Osteocyte (in vitro differentiated cells): ENCODE data around the gene VPS13A. TPM values are rescaled to one million over a fixed set of nuclear protein-coding genes. Genes with fewer than 3 reads are reported as not detected.
A peak's percentile ranks its signal among the peaks of the same experiment; 100 is the strongest.

Experiments used
- DNase-seq: peaks from one replicate; pipeline ENCODE4 v3.0.0; 2021; ENCODE audit warnings: mixed read lengths; ENCODE audit not compliant: unreplicated experiment; ENCODE audit errors: extremely low spot score
- H3K27ac Mint-ChIP-seq: one replicate; pipeline ENCODE4 v1.8.0; 2021; ENCODE audit warnings: mild to moderate bottlenecking, mixed read lengths; ENCODE audit not compliant: unreplicated experiment
- H3K27me3 Mint-ChIP-seq: one replicate; pipeline ENCODE4 v1.8.0; 2021; ENCODE audit warnings: mixed read lengths; ENCODE audit not compliant: unreplicated experiment
- H3K36me3 Mint-ChIP-seq: one replicate; pipeline ENCODE4 v1.8.0; 2021; ENCODE audit warnings: mixed read lengths; ENCODE audit not compliant: unreplicated experiment
- H3K4me1 Mint-ChIP-seq: one replicate; pipeline ENCODE4 v1.8.0; 2021; ENCODE audit warnings: mixed read lengths; ENCODE audit not compliant: unreplicated experiment
- H3K4me3 Mint-ChIP-seq: one replicate; pipeline ENCODE4 v1.8.0; 2021; ENCODE audit warnings: mild to moderate bottlenecking, moderate library complexity, mixed read lengths; ENCODE audit not compliant: unreplicated experiment
- H3K9me3 Mint-ChIP-seq: one replicate; pipeline ENCODE4 v1.8.0; 2021; ENCODE audit warnings: mixed read lengths; ENCODE audit not compliant: unreplicated experiment
- long read RNA-seq: library from polyadenylated mRNA; unstranded; transcript quantifications from one replicate; pipeline ENCODE4 v2.0.0, GENCODE V29; 2021
- total RNA-seq: library from RNA; stranded (reverse); gene quantifications from 2 replicates; pipeline ENCODE4 v1.2.1, GENCODE V29; 2021
- TF ChIP-seq, protein P1 (sequence below): fragments of 200-600 bp; sonication (generic); IDR thresholded peaks from 2 replicates; pipeline ENCODE4 v1.5.0; 2021; ENCODE audit warnings: antibody characterized with exemption, mild to moderate bottlenecking, moderate library complexity

Gene VPS13A
- total RNA-seq, result 31.0 and 31.4 TPM in 2 replicates
- long read RNA-seq, partial matches to known transcripts, result 5 of 9 reads
- long read RNA-seq, other reads (novel, unspliced or antisense), result 4 of 9 reads

DNA sequence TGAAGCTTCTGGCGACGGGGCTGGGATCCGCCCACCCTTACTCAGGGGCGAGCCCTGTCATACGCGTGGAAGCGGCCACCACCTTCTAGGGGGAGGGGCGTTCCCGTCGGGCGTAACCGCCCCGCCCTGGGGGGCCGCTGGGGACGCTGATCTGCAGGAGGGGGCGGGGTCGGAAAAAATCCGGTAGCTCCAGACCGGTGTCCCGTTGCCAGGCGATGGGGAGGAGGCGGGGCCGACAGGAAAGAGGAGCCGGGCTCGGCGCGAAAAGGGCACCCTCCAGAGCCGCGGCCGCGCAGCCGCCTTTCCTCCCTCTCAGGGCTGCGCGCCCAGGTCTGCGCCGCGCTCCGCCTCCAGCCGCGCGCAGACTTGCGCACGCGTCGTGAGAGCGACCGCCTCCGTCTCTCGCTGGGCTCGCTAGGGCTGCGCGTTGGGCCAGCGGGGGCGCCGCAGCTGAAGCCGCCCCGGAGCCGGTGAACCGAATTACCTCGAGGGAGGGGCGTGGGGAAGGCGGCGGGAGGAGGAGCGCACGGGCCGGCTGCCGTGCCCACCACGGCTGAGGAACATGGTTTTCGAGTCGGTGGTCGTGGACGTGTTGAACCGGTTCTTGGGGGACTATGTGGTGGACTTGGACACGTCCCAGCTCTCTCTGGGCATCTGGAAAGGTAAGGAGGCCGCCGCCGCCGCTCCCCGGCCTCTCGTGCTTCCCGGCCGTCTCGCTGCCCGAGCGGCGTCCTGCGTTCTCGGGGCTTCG is at the start of gene VPS13A:
Gene VPS13A (plus strand): TSS at position 392 of the 751 bp plus-strand sequence. CDS start 171 bp downstream, at position 563.
- Mint-ChIP-seq H3K27me3 (no peaks in the 10 kb centered on the region), H3K27ac (peak within 1 kb of the TSS; percentile 73), H3K4me1 (peaks cover 28% of the 10 kb centered on the region), H3K4me3 (peak within 1 kb of the TSS; percentile 94), H3K9me3 (no peaks in the 10 kb centered on the region), H3K36me3 (no peaks in the 10 kb centered on the region)
- peak; percentile 96 for DNase-seq
- TF ChIP-seq, protein P1, sequence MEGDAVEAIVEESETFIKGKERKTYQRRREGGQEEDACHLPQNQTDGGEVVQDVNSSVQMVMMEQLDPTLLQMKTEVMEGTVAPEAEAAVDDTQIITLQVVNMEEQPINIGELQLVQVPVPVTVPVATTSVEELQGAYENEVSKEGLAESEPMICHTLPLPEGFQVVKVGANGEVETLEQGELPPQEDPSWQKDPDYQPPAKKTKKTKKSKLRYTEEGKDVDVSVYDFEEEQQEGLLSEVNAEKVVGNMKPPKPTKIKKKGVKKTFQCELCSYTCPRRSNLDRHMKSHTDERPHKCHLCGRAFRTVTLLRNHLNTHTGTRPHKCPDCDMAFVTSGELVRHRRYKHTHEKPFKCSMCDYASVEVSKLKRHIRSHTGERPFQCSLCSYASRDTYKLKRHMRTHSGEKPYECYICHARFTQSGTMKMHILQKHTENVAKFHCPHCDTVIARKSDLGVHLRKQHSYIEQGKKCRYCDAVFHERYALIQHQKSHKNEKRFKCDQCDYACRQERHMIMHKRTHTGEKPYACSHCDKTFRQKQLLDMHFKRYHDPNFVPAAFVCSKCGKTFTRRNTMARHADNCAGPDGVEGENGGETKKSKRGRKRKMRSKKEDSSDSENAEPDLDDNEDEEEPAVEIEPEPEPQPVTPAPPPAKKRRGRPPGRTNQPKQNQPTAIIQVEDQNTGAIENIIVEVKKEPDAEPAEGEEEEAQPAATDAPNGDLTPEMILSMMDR, result no peak

DNA sequence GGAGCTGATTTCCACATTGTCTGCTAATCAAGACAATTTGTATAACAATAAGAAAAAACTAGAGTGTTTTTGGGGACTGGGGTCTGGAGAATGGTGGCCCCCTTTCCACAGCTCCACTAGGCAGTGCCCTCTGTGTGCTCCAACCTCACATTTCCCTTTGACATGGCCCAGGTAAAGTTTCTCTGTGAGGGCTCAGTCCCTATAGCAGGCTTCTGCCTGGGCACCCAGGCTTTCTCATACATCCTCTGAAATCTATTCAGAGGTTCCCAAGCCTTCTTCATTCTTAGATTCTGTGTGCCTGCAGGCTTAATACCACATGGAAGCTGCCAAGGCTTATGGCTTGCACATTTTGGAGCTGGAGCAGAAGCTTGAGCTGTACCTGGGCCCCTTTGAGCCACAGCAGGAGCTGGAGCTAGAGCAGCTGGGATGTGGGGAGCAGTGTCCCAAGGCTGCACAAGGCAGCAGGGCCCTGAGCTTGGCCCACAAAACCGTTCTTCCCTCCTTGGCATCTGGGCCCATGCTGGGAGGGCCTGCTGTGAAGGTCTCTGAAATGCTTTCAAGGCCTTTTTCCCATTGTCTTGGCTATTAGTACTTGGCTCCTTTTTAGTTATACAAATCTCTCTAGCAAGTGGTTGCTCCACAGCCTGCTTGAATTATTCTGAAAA is 49.1 kb upstream of the VPS13A start:
- peaks cover 61% of the 10 kb centered on the region for H3K27me3 Mint-ChIP-seq
- H3K4me1 Mint-ChIP-seq, result no peaks in the 10 kb centered on the region
- H3K36me3 Mint-ChIP-seq, result no peaks in the 10 kb centered on the region
- H3K27ac Mint-ChIP-seq, result no peak overlapping the region
- H3K9me3 Mint-ChIP-seq, result no peaks in the 10 kb centered on the region
- no peak for DNase-seq
- no peak overlapping the region for H3K4me3 Mint-ChIP-seq
- TF ChIP-seq, protein P1, result no peak

DNA sequence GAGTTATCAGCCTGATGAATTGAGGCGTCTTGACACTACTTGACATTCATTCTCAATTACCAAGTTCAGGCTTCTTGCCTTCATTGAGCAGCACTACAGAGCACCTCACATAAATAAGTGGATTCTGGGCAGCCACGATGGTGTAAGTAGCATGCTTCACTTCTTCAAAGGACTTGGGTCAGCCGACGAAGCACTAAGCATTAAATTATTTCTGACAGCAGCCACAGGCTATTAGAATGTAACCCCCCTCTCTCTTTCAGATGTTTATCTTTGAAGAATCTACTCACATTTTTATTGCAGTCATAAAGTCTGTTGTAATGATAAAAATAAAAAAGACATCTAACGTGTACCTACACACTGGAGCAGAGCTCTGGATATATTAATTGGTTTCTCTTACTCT is 45.9 kb upstream of the VPS13A start:
- no peak overlapping the region for H3K27ac Mint-ChIP-seq
- no peak overlapping the region for H3K4me3 Mint-ChIP-seq
- no peaks in the 10 kb centered on the region for H3K9me3 Mint-ChIP-seq
- TF ChIP-seq, protein P1, result no peak
- H3K36me3 Mint-ChIP-seq, result no peaks in the 10 kb centered on the region
- no peak for DNase-seq
- H3K27me3 Mint-ChIP-seq, result peaks cover 53% of the 10 kb centered on the region
- no peaks in the 10 kb centered on the region for H3K4me1 Mint-ChIP-seq

DNA sequence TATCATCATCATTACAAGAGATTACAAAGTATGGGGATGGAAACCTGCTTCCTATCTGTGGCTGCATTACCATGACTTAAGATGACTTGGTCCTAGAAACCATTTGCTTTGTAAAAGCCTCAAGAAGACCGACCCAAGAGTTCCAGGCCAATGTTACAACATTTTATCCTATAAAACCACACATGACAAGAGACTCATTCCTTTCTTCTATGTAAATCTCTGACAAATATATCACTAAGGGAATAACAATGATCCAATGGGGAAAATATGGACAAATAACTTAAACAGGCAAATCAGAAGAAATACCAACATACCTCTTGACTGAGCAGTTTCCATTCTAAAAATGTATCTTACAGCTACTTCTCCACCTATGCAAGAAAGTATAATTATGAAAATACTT is 44.3 kb upstream of the VPS13A start:
- TF ChIP-seq, protein P1, result no peak
- no peak for DNase-seq
- Mint-ChIP-seq H3K36me3 (no peaks in the 10 kb centered on the region), H3K9me3 (no peaks in the 10 kb centered on the region), H3K4me1 (no peaks in the 10 kb centered on the region), H3K27me3 (peaks cover 46% of the 10 kb centered on the region), H3K27ac (no peak overlapping the region), H3K4me3 (no peak overlapping the region)

DNA sequence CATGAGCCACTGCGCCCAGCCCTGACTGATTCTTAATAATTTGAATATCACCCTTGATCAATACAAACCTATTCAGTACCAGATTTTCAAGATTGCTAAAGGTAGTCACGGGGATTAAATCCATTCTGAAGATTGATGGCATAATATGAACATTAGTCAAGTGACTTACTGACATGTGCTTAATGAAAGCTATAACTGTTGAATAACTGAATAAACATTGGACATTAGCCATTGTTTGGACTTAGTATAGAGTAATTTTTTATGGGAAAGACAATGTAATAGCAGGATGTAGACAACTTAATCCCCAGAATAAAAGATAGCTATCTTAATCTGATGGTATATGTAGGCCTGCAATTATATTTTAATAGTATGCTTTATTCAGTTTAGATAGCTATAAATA is 35.0 kb upstream of the VPS13A start:
- H3K36me3 Mint-ChIP-seq, result no peaks in the 10 kb centered on the region

More for the DNA sequence above, 35.0 kb upstream of the VPS13A start:
- no peaks in the 10 kb centered on the region for H3K4me1 Mint-ChIP-seq
- no peak overlapping the region for H3K27ac Mint-ChIP-seq
- no peaks in the 10 kb centered on the region for H3K9me3 Mint-ChIP-seq
- TF ChIP-seq, protein P1, result no peak
- no peak for DNase-seq
- H3K4me3 Mint-ChIP-seq, result no peak overlapping the region
- peaks cover 29% of the 10 kb centered on the region for H3K27me3 Mint-ChIP-seq
